Right forelimb (tissue), 1 donor: ENCODE data around the gene LARP6.

Source experiments
- DNase-seq: peaks from one replicate; pipeline ENCODE4 v3.0.0-alpha.2; 2018

LARP6 gene

GRCh38 chr15:70793694-70794093, 60.3 kb downstream of the LARP6 start:
- DNase-seq: no peak

GRCh38 chr15:70792171-70792573, 61.8 kb downstream of the LARP6 start:
- no peak for DNase-seq

DNA sequence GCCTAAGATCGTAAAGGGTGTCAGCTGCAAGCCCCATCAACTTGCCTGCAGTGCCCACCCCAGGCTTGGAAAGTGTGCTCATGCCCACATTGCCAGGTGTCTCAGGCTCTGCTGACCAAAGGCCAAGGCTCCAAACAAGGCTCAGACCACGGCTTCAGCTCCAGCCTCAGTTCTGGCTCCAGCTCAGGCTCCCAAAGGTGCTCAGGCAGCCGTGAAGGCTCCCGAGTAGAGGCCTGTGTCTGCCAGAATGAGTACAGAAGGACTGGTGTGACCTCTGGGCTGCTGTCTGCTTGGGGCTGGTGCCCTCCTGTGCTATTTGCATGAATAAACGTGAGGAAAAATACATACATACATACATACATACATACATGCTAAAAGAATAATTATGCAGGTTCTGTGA, 62.7 kb downstream of the LARP6 start:
- DNase-seq: no peak

- no peak for DNase-seq
These were observed 64.7 kb downstream of the LARP6 start for GRCh38 chr15:70789213-70789612.

- DNase-seq: no peak
These were observed 65.6 kb downstream of the LARP6 start for GRCh38 chr15:70788114-70789049.

DNA sequence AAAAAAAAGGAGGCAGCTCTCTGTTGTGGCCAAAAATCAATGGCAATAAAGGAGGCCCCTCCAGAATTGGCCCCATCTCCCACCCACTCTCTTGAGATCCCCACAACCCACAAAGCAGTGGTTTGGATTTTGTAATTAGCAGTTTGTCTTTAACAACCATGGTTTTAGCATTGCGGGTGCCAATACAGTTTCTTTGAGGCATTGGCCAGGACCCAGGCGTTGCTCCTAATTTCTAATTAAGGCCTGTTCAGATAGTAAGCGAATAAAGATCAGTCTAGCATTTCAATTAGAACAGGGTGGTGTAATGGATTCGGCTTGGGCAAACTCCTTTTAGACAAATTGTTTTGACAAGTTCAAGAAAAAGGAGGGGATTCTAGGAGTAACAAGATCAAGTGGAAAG, 67.0 kb downstream of the LARP6 start:
- no peak for DNase-seq

GRCh38 chr15:70783610-70784022, 70.3 kb downstream of the LARP6 start:
- no peak for DNase-seq

GRCh38 chr15:70783041-70783440, 70.9 kb downstream of the LARP6 start:
- DNase-seq: no peak

GRCh38 chr15:70781236-70781635, 72.7 kb downstream of the LARP6 start:
- no peak for DNase-seq
